Fibroblast of the conjunctiva (primary cell): ENCODE measurements around the gene GTPBP6.
"Not testable (repeated sequence)": the region's sequence is repeated elsewhere in the genome, so short reads cannot be mapped to it uniquely, and the experiment has no call there.

Experiments
- DNase-seq: peaks from one replicate; pipeline ENCODE4 v3.0.0-alpha.2; 2010; ENCODE audit warnings: low read depth

Gene GTPBP6

DNA sequence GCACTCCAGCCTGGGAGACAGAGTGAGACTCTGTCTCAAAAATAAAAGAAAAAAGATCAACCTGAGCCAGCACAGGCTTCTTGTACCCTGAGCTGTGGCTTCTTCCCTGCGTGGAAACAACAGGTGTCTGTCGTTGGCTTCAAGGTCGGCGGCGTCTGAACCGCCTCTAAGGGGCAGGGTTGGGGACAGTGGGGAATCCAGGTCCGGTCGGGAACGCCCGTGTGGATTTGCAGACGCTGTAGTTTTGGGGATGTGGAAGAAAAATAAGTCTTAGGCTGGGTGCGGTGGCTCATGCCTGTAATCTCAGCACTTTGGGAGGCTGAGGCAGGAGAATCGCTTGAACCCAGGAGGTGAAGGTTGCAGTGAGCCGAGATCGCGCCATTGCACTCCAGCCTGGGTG lies 54.6 kb downstream of the GTPBP6 start:
- not testable (repeated sequence) for DNase-seq

DNA sequence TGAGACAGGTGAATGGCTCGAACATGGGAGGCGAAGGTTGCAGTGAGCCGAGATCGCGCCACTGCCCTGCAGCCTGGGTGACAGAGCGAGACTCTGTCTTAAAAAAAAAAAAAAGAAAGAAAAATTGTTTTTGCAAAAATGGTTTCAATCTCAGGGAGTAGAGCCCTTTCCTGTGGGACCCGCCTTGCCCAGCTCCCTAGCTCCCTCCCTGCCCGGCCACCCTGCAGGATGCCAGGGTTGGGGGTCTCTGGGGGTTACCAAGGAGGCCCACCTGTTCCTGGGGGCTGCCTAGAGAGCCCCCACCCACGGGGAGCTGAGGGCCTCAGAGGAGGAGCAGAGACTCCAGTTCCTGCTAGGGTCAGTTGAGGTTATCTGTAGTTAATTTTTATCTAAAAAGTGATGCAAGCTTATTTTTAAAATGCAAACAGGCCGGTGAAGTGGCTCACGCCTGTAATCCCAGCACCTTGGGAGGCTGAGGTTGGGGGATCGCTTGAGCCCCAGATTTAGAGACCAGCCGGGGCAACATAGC lies 56.2 kb downstream of the GTPBP6 start:
- no peak for DNase-seq

DNA sequence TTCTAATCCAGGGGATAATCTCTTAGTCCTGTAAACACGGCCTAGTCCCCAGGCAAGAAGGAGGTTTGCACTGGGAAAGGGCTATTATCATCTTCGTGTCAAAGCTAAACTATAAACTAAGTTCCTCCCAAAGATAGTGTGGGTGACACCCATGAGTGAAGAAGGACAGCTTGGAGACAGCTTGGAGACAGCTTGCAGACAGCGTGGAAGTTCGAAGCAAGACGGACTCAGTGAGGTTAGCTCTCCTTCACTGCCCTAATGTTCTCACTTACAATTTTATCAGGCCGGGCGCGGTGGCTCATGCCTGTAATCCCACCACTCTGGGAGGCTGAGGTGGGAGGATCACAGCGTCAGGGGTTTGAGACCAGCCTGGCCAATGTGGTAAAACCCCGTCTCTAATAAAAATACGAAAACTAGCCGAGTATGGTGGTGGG lies 56.7 kb downstream of the GTPBP6 start:
- DNase-seq = no peak

DNA sequence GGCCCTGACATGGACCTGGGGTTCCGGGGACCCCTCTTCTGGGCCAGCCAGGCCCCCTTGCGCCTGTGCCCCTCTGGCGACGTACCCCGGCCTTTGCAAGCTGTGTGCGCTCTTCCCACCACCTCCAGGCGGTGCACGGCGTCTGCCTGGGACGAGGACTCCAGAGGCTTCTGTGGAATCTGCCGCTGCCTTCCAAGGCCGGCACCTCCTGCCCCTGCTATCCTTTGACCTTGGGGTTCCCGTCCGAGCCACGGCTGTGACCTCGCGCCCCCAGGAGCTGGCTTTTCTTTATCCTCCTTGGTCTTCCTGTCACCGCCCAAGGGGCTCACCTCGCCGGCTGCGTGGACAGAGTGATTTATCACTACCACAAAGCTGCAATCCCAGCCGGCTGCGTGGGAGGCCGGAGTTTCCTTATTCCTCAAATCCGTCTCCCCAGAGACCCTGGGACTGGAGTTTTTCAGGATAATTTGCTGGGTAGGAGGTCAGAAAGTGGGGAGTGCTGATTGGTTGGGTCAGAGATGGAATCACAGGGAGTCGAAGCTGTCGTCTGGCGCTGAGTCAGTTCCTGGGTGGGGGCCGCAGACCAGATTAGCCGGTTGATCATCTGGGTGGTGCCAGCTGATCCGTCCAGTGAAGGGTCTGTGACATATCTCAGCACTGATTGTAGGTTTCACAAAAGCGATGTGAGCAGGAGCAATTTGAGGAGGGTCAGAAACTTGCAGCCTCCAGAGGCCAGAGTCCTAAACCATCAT lies 57.3 kb downstream of the GTPBP6 start:
- DNase-seq = no peak

DNA sequence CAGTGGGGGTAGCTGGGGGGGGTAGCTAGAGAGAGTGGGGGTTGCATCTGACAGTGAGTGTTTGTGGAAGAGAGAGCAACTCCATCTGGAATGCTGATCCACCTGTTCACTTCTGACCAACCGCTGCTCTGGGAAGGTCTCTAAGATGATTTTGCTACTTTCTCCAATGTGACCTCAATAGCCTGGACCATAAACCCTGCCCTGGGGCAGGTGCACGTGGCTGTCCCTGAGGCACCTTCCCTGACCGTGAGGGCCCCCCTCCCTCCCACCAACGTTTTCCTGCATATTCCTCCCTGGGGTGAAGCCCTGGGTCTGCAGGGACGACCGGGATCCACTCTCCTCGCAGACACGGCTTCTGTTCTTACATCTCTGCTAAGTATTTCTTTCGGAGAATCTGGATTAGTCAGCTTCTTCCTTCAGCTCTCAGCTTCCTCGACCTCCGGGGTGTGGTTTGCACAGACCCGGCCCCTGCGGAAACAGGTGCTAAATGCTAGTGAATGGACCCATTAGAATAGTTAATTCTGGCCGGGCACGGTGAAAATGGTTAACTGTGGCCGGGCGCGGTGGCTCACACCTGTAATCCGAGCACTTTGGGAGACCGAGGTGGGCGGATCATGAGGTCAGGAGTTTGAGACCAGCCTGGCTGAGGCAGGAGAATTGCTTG lies 58.8 kb downstream of the GTPBP6 start:
- DNase-seq = no peak

DNA sequence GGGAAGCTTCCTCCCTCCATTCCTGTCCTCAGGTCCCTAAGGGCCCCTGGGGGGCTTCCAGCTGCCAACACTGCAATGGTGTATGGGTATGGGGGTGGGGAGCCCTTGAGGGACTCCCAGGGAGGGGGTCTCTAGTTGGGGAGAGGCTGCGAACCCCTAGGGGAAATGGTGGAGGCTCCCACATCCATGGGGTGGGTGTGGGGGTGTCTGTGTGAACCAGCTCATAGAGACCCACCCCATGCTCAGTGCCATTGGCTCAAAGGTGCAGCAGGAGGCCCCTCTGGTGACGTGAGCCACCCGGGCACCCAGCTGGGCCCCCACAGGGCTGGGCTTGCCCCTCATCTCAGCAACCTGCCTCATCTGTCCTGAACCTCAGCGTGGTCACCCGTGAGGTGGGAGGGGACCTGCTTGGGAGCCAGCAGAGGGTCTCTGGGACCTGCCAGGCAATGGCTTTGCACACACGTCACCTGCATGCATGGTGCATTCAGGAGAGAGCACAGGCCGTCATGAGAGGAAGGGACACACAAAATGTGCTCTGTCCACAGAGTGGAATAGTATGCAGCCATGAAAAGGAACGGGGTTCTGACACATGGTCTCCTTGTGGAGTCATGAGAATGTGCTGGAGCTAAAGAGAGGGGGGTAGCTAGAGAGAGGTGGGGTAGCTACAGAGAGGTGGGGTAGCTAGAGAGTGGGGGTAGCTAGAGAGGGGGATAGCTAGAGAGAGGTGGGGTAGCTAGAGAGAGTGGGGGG lies 60.1 kb downstream of the GTPBP6 start:
- DNase-seq = no peak

DNA sequence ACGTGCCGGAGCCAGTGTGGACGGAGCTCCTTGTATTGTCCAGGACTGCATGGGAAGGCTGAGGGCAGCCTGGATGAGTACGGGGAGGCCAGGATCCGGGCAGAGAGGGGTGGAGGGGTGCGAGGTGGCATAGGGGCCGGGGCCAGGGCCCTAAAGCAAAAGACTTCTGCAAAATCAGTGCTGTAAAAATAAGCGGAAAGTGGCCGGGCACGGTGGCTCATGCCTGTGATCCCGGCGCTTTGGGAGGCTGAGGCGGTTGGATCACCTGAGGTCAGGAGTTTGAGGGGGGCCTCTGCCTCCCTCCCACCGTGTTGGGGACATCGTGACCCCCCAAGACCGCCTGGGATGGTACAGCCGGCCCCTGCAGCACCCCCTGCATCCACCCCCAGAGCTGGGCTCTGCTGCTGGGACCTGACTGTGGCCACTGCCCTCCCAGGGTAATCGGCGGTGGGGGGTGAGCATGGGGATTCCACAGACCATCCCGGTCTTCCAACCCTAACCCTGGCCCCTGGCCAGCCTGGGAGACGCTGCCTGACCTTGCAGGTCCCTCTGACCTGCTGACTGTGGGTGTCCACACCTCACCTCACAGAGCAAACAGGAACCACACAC lies 60.8 kb downstream of the GTPBP6 start:
- no peak for DNase-seq

DNA sequence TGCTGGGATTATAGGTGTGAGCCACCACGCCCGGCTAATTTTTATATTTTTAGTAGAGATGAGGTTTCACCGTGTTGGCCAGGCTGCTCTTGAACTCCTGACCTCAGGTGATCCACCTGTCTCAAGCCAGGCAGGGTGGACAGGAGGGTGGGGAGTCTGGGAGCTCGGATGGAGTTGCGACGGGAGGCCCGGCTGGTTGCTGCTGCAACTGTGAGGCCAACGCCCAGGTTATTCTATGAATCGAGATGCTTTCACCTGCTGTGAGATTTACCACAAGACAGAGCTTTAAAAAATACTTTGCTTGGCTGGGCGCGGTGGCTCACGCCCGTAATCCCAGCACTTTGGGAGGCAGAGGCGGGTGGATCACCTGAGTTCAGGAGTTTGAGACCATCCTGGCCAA lies 61.5 kb downstream of the GTPBP6 start:
- not testable (repeated sequence) for DNase-seq

DNA sequence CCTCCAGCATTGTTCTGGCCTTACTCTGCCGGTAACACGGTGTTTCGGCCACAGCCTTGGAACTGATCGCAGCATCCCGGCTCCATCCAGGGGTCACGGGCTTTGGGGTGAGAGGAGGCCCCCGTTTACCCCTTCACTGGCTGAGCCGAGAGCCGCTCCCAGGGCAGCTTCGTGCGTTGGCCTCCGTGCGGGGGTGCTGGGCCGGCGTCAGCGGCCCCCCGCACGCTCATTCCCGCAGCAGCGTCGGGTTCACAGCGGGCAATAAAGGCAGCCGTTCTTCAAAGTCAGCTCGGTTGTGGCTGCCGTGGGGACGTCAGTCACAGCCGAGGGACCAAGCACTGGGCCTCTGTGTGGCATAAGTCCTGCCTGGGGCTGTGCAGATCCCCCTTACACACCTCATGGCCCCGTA lies 62.7 kb downstream of the GTPBP6 start:
- DNase-seq = no peak
